GM19043 (cell line): ENCODE measurements around the gene MACIR.
"Not testable (repeated sequence)": the region's sequence is repeated elsewhere in the genome, so short reads cannot be mapped to it uniquely, and the experiment has no call there.

Experiments used
- ATAC-seq: cut with Tn5 transposase; IDR thresholded peaks from one replicate; pipeline ENCODE4 v1.9.1; 2021; ENCODE audit warnings: low read depth; ENCODE audit not compliant: unreplicated experiment

The MACIR gene

GRCh38 chr5:103258368-103258956 is at the start of gene MACIR:
Gene MACIR, plus strand, starts transcription at chr5:103258763. Its CDS starts 17,157 bp downstream, at chr5:103275920.
- peak; percentile 73 for ATAC-seq

- no peak for ATAC-seq
Observed at GRCh38 chr5:103209065-103209464, 49.5 kb upstream of the MACIR start.

- no peak for ATAC-seq
Observed at GRCh38 chr5:103210952-103211351, 47.6 kb upstream of the MACIR start.

- ATAC-seq, result peak; percentile 81
Observed at GRCh38 chr5:103211576-103212561, 46.7 kb upstream of the MACIR start.

- no peak for ATAC-seq
Observed at GRCh38 chr5:103216137-103216536, 42.4 kb upstream of the MACIR start.

- ATAC-seq, result no peak
Observed at GRCh38 chr5:103216697-103217096, 41.9 kb upstream of the MACIR start.

- ATAC-seq, result no peak
Observed at GRCh38 chr5:103217101-103217500, 41.5 kb upstream of the MACIR start.

- no peak for ATAC-seq
Observed at GRCh38 chr5:103218164-103218563, 40.4 kb upstream of the MACIR start.

- ATAC-seq, result not testable (repeated sequence)
Observed at GRCh38 chr5:103219074-103219473, 39.5 kb upstream of the MACIR start.

- ATAC-seq, result no peak
Observed at GRCh38 chr5:103223031-103223955, 35.3 kb upstream of the MACIR start.

- peak; percentile 99 for ATAC-seq
Observed at GRCh38 chr5:103224118-103224893, 34.3 kb upstream of the MACIR start.

GRCh38 chr5:103224894-103225246 is 33.7 kb upstream of the MACIR start:
- no peak for ATAC-seq

- ATAC-seq, result no peak
Observed at GRCh38 chr5:103228061-103228460, 30.5 kb upstream of the MACIR start.

- no peak for ATAC-seq
Observed at GRCh38 chr5:103228588-103228987, 30.0 kb upstream of the MACIR start.

GRCh38 chr5:103232393-103232999 is 26.1 kb upstream of the MACIR start:
- ATAC-seq, result peak; percentile 84

- no peak for ATAC-seq
Observed at GRCh38 chr5:103234239-103234975, 24.2 kb upstream of the MACIR start.

- ATAC-seq, result no peak
Observed at GRCh38 chr5:103235891-103236290, 22.7 kb upstream of the MACIR start.

GRCh38 chr5:103237778-103238177 is 20.8 kb upstream of the MACIR start:
- no peak for ATAC-seq

- ATAC-seq, result no peak
Observed at GRCh38 chr5:103243665-103244064, 14.9 kb upstream of the MACIR start.
